Activated CD8-positive, alpha-beta memory T cell treated with anti-CD3 and anti-CD28 coated beads, Interleukin-2, amount 10 ng/mL, durations not matched to agents 7 days and 5 days (primary cell): ENCODE data around the gene PSG4. TPM values are rescaled to one million over a fixed set of nuclear protein-coding genes. Genes with fewer than 3 reads are reported as not detected.
"Not testable (repeated sequence)": the region's sequence is repeated elsewhere in the genome, so short reads cannot be mapped to it uniquely, and the experiment has no call there.

Experiments
- ATAC-seq: fragments of 150-1000 bp; cut with Tn5 transposase; one replicate; pipeline ENCODE4 v1.10.0; 2021; ENCODE audit warnings: moderate library complexity
- CTCF ChIA-PET: fragments of 350-600 bp; sonication (Branson Sonifier 250); formaldehyde crosslinking; loops from one replicate; lab custom pipeline; 2021; ENCODE audit warnings: antibody characterized with exemption; lab: Charles Lee
- DNase-seq: peaks from one replicate; pipeline ENCODE4 v3.0.0-alpha.2; 2020
- H3K27ac Mint-ChIP-seq: one replicate; pipeline ENCODE4 v1.8.0; 2021; ENCODE audit warnings: mild to moderate bottlenecking, mixed read lengths
- H3K27me3 Mint-ChIP-seq: one replicate; pipeline ENCODE4 v1.8.0; 2021; ENCODE audit warnings: mixed read lengths
- H3K36me3 Mint-ChIP-seq: one replicate; pipeline ENCODE4 v1.8.0; 2021; ENCODE audit warnings: mild to moderate bottlenecking, mixed read lengths
- H3K4me1 Mint-ChIP-seq: one replicate; pipeline ENCODE4 v1.8.0; 2021; ENCODE audit warnings: mixed read lengths
- H3K4me3 Mint-ChIP-seq: one replicate; pipeline ENCODE4 v1.8.0; 2021; ENCODE audit warnings: mild to moderate bottlenecking, moderate library complexity, mixed read lengths
- H3K9me3 Mint-ChIP-seq: one replicate; pipeline ENCODE4 v1.8.0; 2022; ENCODE audit warnings: low read depth, mixed read lengths
- total RNA-seq, 2 experiments: library from RNA; stranded (reverse); gene quantifications; one replicate each; pipeline ENCODE4 v1.2.3, GENCODE V29; 2021

PSG4 gene
- not detected for total RNA-seq

DNA sequence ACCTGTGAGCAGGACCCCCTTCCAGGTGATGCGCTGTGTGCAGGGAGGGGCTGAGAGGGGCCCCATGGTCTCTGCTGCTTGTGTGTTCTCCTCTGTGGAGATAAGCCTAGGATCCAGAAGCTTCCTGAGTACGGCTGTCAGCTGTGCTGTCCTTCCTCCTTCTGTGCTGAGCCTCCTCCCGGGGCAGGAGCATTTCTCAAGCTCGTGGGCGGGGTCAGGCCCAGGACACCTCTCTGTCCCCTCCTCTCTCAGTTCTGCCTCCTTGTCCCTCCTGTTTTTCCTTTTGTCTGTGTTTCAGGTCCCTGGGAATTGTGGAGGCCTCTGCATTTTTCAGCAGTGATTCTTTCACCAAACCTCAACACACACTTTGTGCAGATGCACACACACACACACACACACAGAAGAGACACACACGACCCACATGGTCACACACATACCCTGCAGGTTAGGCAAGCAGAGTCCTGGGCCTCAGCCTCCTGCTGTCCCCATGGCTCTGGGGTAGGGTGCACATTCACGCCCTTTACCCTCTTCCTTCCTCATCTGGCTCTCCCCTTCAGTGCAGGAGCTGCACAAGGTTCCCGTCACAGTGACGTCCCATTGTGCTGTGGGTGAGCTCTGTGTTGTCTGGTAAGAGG is at the start of gene PSG4:
TSS of gene PSG4 (minus strand) at position 168 of the 635 bp plus-strand sequence. CDS start at position 66, 102 bp downstream.
- H3K4me3 Mint-ChIP-seq, H3K4me1 Mint-ChIP-seq, H3K27ac Mint-ChIP-seq, ATAC-seq, H3K27me3 Mint-ChIP-seq, H3K36me3 Mint-ChIP-seq, H3K9me3 Mint-ChIP-seq, DNase-seq: not testable (repeated sequence)
- CTCF ChIA-PET = interaction anchor here (0.6 kb wide), 1 partner anchor 26 kb away, joined by 3 read pairs; no protein-coding TSS in a partner anchor

DNA sequence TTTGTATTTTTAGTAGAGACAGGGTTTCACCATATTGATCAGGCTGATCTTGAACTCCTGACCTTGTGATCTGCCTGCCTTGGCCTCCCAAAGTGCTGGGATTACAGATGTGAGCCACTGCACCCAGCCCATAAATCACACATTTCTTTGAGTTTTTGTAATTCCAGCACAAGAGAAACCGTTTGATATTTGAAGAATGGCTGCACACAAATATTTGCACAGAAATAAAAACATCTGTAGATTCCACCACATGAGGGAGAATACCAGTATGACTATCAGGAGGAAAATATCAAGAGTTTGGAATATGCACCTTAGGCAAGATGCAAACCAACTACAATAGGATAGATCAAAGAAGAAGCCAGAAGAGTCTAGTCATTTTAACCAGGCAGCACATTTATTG is 46.0 kb upstream of the PSG4 start:
- H3K9me3 Mint-ChIP-seq, CTCF ChIA-PET, H3K4me1 Mint-ChIP-seq, H3K27ac Mint-ChIP-seq, DNase-seq, H3K27me3 Mint-ChIP-seq, H3K36me3 Mint-ChIP-seq, H3K4me3 Mint-ChIP-seq, ATAC-seq: not testable (repeated sequence)

DNA sequence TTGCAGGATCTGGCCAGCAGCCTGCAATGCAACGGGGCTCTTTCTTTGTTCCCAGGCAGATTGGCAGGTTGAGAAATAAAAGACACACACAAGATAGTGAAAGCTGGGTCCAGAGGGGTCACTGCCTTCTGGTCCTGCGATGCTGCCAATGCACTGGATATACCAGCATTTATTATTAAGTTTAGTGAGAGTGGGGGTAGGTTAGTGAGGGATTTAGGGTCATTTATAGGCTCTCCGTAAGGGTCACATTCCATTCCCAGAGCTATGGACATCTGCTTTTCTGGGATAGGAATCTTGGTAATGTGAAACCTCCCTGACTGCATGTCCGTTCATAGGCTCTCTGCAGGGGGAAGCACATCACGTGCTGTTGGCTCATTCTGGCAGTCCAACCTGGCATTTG is 44.9 kb upstream of the PSG4 start:
- H3K27me3 Mint-ChIP-seq = not testable (repeated sequence)

DNA sequence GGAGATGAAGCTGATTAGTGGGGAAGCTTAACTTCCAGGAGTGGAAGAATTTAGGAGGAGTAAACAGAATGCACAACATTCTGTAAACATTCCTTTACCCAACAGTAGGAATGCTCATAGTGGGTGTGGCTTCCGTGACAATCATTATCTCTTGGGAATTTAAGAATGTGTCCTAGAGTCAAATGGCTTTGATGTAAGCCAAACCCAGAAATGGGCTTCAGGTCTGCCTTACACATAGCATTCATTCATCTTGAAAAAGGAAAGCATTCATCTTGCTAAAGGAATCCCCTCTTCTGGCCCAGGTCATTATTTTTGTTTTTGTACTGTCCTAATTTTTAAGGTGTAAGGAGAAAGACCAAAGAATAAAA is 43.2 kb upstream of the PSG4 start:
- H3K27me3 Mint-ChIP-seq, ATAC-seq, H3K27ac Mint-ChIP-seq, H3K4me3 Mint-ChIP-seq, H3K4me1 Mint-ChIP-seq, H3K9me3 Mint-ChIP-seq, DNase-seq, CTCF ChIA-PET, H3K36me3 Mint-ChIP-seq: not testable (repeated sequence)

More for the DNA sequence above, 44.9 kb upstream of the PSG4 start:
- H3K27ac Mint-ChIP-seq, DNase-seq, ATAC-seq, CTCF ChIA-PET, H3K4me1 Mint-ChIP-seq, H3K36me3 Mint-ChIP-seq, H3K4me3 Mint-ChIP-seq, H3K9me3 Mint-ChIP-seq: not testable (repeated sequence)

DNA sequence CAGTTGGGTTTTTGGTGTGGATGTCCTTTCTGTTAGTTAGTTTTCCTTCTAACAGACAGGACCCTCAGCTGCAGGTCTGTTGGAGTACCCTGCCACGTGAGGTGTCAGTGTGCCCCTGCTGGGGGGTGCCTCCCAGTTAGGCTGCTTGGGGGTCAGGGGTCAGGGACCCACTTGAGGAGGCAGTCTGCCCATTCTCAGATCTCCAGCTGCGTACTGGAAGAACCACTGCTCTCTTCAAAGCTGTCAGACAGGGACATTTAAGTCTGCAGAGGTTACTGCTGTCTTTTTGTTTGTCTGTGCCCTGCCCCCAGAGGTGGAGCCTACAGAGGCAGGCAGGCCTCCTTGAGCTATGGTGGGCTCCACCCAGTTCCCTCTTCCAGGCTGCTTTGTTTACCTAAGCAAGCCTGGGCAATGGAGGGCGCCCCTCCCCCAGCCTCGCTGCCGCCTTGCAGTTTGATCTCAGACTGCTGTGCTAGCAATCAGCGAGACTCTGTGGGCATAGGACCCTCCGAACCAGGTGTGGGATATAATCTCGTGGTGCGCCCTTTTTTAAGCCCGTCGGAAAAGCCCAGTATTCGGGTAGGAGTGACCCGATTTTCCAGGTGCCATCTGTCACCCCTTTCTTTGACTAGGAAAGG is 41.9 kb upstream of the PSG4 start:
- H3K36me3 Mint-ChIP-seq, H3K4me1 Mint-ChIP-seq, ATAC-seq, H3K27ac Mint-ChIP-seq, H3K27me3 Mint-ChIP-seq, DNase-seq, H3K9me3 Mint-ChIP-seq, CTCF ChIA-PET, H3K4me3 Mint-ChIP-seq: not testable (repeated sequence)

DNA sequence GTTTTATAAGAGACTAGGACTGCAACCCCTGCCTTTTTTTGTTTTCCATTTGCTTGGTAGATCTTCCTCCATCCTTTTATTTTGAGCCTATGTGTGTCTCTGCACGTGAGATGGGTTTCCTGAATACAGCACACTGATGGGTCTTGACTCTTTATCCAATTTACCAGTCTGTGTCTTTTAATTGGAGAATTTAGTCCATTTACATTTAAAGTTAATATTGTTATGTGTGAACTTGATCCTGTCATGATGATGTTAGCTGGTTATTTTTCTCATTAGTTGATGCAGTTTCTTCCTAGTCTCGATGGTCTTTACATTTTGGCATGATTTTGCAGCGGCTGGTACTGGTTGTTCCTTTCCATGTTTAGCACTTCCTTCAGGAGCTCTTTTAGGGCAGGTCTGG is 40.4 kb upstream of the PSG4 start:
- H3K4me3 Mint-ChIP-seq, DNase-seq, H3K4me1 Mint-ChIP-seq, CTCF ChIA-PET, H3K36me3 Mint-ChIP-seq, H3K27me3 Mint-ChIP-seq, H3K27ac Mint-ChIP-seq, ATAC-seq: not testable (repeated sequence)
- H3K9me3 Mint-ChIP-seq = peaks cover 10% of the 10 kb centered on the region

DNA sequence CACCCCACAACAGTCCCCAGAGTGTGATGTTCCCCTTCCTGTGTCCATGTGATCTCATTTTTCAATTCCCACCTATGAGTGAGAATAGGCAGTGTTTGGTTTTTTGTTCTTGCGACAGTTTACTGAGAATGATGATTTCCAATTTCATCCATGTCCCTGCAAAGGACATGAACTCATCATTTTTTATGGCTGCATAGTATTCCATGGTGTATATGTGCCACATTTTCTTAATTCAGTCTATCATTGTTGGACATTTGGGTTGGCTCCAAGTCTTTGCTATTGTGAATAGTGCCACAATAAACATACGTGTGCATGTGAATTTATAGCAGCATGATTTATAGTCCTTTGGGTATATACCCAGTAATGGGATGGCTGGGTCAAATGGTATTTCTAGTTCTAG is 36.8 kb upstream of the PSG4 start:
- CTCF ChIA-PET, H3K36me3 Mint-ChIP-seq, H3K4me1 Mint-ChIP-seq, DNase-seq, H3K27me3 Mint-ChIP-seq, H3K4me3 Mint-ChIP-seq, H3K27ac Mint-ChIP-seq, ATAC-seq: not testable (repeated sequence)
- H3K9me3 Mint-ChIP-seq = peaks cover 10% of the 10 kb centered on the region

DNA sequence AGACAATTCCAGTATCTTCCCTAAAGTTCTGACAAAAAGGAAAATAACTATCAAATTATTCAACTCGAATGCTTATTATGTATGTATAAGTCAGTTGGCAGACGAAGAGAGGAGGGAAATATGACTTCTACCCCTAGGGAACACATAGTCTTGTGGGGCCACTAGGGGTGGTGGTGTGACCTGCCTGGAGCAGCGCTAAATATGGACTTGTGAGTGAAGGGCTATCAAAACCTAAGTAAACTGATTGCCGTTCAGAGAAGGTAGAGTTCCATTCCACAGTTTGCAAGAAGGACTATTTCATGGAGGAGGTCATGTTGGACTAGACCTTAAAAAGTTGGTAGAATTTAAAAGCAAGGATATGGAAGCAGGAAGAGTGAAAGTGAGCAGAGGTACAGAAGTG is 32.8 kb upstream of the PSG4 start:
- CTCF ChIA-PET, H3K4me1 Mint-ChIP-seq, H3K27ac Mint-ChIP-seq, ATAC-seq, H3K27me3 Mint-ChIP-seq, H3K36me3 Mint-ChIP-seq, DNase-seq, H3K4me3 Mint-ChIP-seq: not testable (repeated sequence)
- H3K9me3 Mint-ChIP-seq = peaks cover 10% of the 10 kb centered on the region

DNA sequence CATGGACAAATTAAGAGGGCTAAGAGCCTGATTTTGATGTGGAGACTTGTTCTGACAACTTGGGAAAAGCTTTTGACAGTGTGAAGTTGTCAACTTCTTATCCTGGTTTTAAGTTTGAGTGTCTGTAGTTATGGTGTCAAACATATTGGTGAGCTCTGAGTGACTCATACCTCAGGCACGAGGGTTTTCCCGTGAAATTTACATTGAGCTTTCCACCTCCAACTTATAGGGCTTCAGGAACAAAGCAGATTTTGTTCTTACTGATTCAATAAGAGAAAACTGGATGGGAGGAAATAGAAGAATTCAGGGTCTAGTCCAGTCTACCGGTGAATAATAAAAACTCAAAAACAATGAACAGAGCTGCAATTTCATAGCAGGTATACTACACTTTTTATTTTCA is 30.2 kb upstream of the PSG4 start:
- H3K27me3 Mint-ChIP-seq, CTCF ChIA-PET, H3K9me3 Mint-ChIP-seq, H3K4me1 Mint-ChIP-seq, DNase-seq, ATAC-seq, H3K36me3 Mint-ChIP-seq, H3K27ac Mint-ChIP-seq, H3K4me3 Mint-ChIP-seq: not testable (repeated sequence)

DNA sequence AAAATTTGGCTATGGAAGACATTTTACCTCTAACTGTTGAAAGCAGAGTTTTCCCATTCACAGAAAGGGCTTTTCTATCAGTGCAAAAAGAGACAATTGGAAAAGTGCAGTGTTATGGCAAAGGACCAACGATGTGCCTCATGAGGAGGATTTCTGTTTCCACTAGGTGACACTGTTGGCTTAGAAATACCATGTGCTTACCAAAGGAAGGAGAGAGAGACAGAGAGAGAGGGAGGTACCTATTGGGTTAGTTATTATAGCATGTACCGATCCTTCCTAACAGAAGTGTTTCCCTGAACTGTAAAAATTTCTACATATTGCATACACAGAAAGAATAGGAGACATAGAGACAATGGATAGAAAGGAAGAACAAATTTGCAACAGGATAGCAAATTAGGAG is 23.9 kb upstream of the PSG4 start:
- peaks cover 19% of the 10 kb centered on the region for H3K9me3 Mint-ChIP-seq
- ATAC-seq = no peak
- H3K36me3 Mint-ChIP-seq = no peaks in the 10 kb centered on the region
- no peak overlapping the region for H3K4me3 Mint-ChIP-seq
- CTCF ChIA-PET = no interaction called here
- no peak for DNase-seq
- H3K4me1 Mint-ChIP-seq = no peaks in the 10 kb centered on the region
- H3K27ac Mint-ChIP-seq = no peak overlapping the region
- H3K27me3 Mint-ChIP-seq = no peaks in the 10 kb centered on the region

DNA sequence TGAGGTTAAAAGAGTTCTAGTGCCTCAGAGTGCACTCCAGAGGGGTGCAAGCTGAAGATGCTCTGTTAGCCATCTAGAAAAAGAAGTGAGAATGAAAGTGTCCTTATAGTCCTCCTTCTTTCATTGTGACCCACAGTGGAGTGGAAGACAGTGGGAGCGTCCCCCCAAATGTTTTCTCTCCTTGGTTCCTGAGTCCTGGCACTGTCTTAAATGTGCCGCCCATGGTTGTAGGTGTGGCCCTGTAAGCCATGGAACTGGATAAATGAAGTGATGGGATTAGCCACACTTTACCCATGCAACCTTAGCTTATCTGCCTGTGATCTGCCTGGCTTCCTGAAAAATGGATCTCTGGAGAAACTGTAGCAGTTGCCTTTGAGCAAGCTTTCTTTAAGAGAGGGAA is 23.3 kb upstream of the PSG4 start:
- H3K36me3 Mint-ChIP-seq, DNase-seq, H3K4me3 Mint-ChIP-seq, CTCF ChIA-PET, H3K4me1 Mint-ChIP-seq, H3K27me3 Mint-ChIP-seq, H3K27ac Mint-ChIP-seq, ATAC-seq: not testable (repeated sequence)
- H3K9me3 Mint-ChIP-seq = peaks cover 19% of the 10 kb centered on the region

DNA sequence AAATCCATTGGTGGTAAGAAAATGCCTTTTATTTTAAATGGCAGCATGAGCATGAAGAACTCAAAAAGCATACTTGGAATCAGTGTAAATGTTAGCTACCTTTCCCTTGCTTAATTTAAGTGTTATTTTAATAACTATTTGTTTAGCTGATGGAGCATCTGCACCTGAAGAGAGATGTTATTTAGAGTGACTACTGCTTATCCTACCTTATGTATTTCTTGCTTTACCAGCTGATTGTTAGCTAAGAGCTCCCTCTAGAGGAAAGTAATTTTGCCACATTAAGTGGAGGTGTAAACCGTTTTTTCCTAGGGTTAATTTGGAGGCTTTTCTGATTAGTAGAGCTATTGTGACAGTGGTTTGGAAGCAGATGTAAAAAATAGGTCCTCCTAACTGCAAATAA is 21.5 kb upstream of the PSG4 start:
- CTCF ChIA-PET, H3K4me3 Mint-ChIP-seq, H3K27ac Mint-ChIP-seq, H3K4me1 Mint-ChIP-seq, H3K27me3 Mint-ChIP-seq, H3K36me3 Mint-ChIP-seq, DNase-seq, ATAC-seq: not testable (repeated sequence)
- peaks cover 19% of the 10 kb centered on the region for H3K9me3 Mint-ChIP-seq

DNA sequence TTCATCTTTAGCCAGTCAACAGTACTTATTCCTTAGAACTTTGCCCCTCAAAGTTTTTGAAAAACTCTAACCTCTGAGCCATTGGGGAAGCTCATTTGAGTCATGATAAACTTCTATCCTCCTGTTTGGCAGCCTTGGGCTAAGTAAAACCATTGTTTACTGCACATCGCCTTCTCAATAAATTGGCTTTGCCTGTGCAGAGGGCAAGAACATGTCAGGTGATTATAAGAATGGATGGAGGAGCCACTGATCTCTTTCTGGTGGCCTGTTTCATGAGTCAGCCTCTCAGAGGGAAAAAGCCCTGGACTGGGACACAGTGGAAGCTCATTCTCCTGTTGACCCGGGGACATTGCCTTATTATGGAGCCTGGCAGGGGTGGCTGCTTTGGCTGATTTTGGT is 19.4 kb upstream of the PSG4 start:
- peaks cover 19% of the 10 kb centered on the region for H3K9me3 Mint-ChIP-seq
- no peak for DNase-seq
- no peaks in the 10 kb centered on the region for H3K4me1 Mint-ChIP-seq
- H3K36me3 Mint-ChIP-seq = no peaks in the 10 kb centered on the region
- CTCF ChIA-PET = no interaction called here
- no peak overlapping the region for H3K27ac Mint-ChIP-seq
- H3K27me3 Mint-ChIP-seq = no peaks in the 10 kb centered on the region
- ATAC-seq = no peak
- H3K4me3 Mint-ChIP-seq = no peak overlapping the region

DNA sequence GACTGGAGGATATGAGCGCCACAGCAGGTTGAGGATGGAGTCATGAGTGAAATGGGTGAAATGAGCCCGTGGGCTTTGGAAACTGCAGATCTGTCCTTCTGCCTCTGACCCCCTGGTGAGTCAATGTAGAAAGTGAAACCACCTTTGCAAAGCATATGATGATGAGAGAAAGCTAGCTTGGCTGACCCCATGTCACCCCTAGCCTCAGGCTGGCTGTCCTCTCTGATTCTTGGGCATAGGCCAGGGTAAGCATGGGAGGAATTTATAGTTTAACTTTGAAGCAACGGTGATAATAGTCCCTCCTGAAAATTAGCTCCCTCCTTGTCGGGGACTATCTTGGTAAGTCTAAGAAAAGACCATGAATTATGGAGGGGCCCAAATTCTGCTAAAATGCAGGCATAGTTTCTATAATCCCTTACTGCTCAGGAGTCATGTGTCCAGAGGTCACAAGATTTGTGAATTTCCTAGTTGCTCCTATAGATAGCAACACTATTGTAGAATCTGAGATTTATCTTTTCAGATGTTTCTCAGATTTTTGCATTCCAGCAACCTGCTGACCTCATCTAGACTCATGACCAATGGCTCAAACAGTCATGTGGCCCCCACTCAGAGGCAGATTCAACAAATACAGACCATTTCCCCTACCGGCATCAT is 18.9 kb upstream of the PSG4 start:
- H3K4me1 Mint-ChIP-seq, DNase-seq, H3K27ac Mint-ChIP-seq, ATAC-seq, H3K36me3 Mint-ChIP-seq, H3K4me3 Mint-ChIP-seq, H3K27me3 Mint-ChIP-seq, CTCF ChIA-PET: not testable (repeated sequence)
- H3K9me3 Mint-ChIP-seq = peaks cover 17% of the 10 kb centered on the region
